Measurements from ENCODE around the gene IL3. TPM values are rescaled to one million over a fixed set of nuclear protein-coding genes. Genes with fewer than 3 reads are reported as not detected.

The IL3 gene
- total RNA-seq, 6 donors from 2014 or later, result not detected

DNA sequence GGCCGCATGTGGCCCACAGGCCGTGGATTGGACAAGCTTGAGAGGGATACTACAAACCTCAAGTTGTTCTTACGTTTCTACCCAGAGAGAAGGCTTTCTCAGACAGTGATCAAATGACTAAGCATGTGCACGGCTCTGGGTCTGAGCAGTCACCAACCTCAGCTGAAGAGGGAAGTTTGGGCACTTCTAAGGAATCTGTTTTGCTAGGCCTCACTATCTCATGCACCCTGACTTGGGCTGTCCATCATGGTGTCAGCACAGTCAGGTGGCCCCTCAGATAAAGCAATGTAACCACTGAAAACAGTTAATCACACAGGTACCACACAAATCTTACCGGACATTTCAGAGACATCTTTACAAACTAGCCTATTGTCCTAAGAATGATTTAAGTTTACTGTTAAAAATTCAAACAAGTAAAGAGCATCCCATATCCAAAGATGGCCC lies 37.7 kb downstream of the IL3 start:
- WGBS, 2 donors, result 71 to 76% methylated on average over 5 of the region's 5 CpGs
- ATAC-seq (ENCODE audit: low FRiP score in 2 of 2), result no peak

DNA sequence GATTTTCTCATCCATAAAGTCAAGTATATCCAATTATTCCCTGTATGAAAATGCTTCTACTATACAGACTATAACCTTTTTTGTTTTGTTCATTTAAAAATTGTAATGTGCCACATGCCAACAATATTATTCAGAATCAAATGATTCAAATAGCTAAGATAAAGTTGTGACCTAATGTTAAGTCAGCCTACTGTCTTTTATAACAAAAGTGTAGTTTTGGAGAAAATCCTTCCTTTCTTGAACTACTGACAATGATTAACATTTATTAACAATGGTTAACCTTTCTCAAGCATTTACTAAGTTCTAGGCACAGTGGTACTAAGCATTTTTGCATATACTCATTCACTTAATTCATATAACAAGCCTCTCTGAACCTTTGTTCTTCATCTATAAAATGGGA lies 38.2 kb downstream of the IL3 start:
- no peak overlapping the region for H3K4me3 ChIP-seq
- H3K4me1 ChIP-seq, result peaks cover 4 to 20% (median 16%) of the 10 kb centered on the region in 4 donors
- DNase-seq, result no peak
- ATAC-seq (ENCODE audit: low FRiP score in 2 of 2), result no peak
- TF ChIP-seq, protein P1, sequence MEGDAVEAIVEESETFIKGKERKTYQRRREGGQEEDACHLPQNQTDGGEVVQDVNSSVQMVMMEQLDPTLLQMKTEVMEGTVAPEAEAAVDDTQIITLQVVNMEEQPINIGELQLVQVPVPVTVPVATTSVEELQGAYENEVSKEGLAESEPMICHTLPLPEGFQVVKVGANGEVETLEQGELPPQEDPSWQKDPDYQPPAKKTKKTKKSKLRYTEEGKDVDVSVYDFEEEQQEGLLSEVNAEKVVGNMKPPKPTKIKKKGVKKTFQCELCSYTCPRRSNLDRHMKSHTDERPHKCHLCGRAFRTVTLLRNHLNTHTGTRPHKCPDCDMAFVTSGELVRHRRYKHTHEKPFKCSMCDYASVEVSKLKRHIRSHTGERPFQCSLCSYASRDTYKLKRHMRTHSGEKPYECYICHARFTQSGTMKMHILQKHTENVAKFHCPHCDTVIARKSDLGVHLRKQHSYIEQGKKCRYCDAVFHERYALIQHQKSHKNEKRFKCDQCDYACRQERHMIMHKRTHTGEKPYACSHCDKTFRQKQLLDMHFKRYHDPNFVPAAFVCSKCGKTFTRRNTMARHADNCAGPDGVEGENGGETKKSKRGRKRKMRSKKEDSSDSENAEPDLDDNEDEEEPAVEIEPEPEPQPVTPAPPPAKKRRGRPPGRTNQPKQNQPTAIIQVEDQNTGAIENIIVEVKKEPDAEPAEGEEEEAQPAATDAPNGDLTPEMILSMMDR (IDR thresholded peaks at IDR 0.05), result no peak
- TF ChIP-seq EP300 (IDR thresholded peaks at IDR 0.05) (no peak), POLR2A (IDR thresholded peaks at IDR 0.05) (no peak), POLR2AphosphoS5 (IDR thresholded peaks at IDR 0.05) (no peak)
- no peak overlapping the region for H3K27ac ChIP-seq
- H3K9me3 ChIP-seq, result no peaks in the 10 kb centered on the region
- H3K27me3 ChIP-seq, result no peaks in the 10 kb centered on the region
- no peaks in the 10 kb centered on the region for H3K36me3 ChIP-seq

More for the DNA sequence above, 37.7 kb downstream of the IL3 start:
- H3K27me3 ChIP-seq, result no peaks in the 10 kb centered on the region
- H3K27ac ChIP-seq, result no peak overlapping the region
- DNase-seq, result no peak
- peaks cover 0 to 16% (median 11%) of the 10 kb centered on the region in 4 donors for H3K4me1 ChIP-seq
- no peaks in the 10 kb centered on the region for H3K36me3 ChIP-seq
- H3K9me3 ChIP-seq, result no peaks in the 10 kb centered on the region
- TF ChIP-seq POLR2A (IDR thresholded peaks at IDR 0.05), result no peak
- TF ChIP-seq, protein P1 (IDR thresholded peaks at IDR 0.05), result no peak
- TF ChIP-seq EP300 (IDR thresholded peaks at IDR 0.05), result no peak
- no peak for TF ChIP-seq POLR2AphosphoS5 (IDR thresholded peaks at IDR 0.05)
- H3K4me3 ChIP-seq, result no peak overlapping the region

DNA sequence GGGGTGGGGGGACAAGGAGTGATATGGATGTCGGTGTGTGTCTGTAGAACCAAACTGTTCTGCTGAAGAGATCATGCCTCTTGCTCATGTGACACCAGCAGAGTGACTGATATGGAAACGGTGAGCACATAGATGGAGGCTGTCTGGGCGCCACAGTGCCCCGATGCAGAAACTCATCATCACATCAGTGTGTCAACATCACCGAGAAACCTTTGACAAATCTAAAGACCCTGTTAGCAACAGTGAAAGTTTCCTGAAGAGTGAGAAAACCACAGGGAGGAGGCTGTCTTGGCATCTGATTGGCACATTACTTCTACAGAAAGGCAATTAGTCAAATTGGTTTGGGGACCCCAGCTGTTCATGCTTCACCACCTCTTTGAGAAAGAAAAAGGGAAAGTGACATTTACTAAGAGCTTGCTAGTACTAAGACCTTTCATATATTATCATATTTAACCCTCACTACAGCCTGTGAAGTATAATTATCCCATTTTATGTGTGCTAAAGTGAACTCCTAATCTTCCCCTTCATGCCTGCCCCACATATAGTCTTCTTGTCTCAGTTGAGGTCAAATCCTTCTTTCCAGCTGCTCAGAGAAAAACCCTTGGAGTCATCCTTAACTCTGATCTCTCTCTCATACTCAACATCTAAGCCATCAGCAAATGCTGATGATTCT lies 38.8 kb downstream of the IL3 start:
- Histone ChIP-seq H3K4me1 (peaks cover 10 to 26% (median 19%) of the 10 kb centered on the region in 4 donors), H3K27me3 (no peaks in the 10 kb centered on the region), H3K9me3 (no peaks in the 10 kb centered on the region), H3K4me3 (no peak overlapping the region), H3K27ac (no peak overlapping the region), H3K36me3 (no peaks in the 10 kb centered on the region)
- DNase-seq (no peak), ATAC-seq (ENCODE audit: low FRiP score in 2 of 2) (no peak)
- WGBS, 2 donors, result 56 to 70% methylated on average over 5 of the region's 5 CpGs
- TF ChIP-seq, protein P1 (IDR thresholded peaks at IDR 0.05), result no peak
- TF ChIP-seq POLR2AphosphoS5 (IDR thresholded peaks at IDR 0.05), result no peak
- no peak for TF ChIP-seq EP300 (IDR thresholded peaks at IDR 0.05)
- no peak for TF ChIP-seq POLR2A (IDR thresholded peaks at IDR 0.05)

DNA sequence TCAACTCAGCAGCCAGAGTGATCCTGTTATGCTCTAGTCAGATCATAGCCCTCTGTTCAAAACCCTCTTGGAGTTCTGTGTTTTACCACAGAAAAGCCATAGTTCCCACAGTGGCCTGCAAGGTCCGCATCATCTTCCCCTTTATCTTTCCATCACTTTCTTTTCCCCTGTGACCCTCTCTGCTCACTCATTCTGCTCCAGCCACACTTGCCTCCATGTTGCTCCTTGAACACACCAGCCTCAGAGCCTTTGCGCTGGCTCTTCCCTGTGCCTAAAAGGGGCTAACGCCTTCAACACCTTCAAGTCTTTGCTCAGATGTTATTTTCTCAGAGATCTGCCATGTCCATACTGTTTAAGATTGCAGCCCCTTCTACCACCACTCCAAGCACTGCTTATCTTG lies 39.5 kb downstream of the IL3 start:
- DNase-seq (no peak), ATAC-seq (ENCODE audit: low FRiP score in 2 of 2) (no peak)
- Histone ChIP-seq H3K4me1 (peaks cover 10 to 23% (median 17%) of the 10 kb centered on the region in 4 donors), H3K36me3 (no peaks in the 10 kb centered on the region), H3K27ac (no peak overlapping the region), H3K9me3 (no peaks in the 10 kb centered on the region), H3K4me3 (no peak overlapping the region), H3K27me3 (no peaks in the 10 kb centered on the region)
- TF ChIP-seq, protein P1 (IDR thresholded peaks at IDR 0.05), result no peak
- TF ChIP-seq EP300 (IDR thresholded peaks at IDR 0.05) (no peak), POLR2A (IDR thresholded peaks at IDR 0.05) (no peak), POLR2AphosphoS5 (IDR thresholded peaks at IDR 0.05) (no peak)
- 83 to 84% methylated on average over 3 of the region's 3 CpGs for WGBS, 2 donors
